H1 (cell line): ENCODE data around the gene RPS28. TPM values are rescaled to one million over a fixed set of nuclear protein-coding genes. Genes with fewer than 3 reads are reported as not detected.

Source experiments
- CTCF ChIA-PET: fragments of 300-600 bp; sonication (Branson Sonifier 250); formaldehyde crosslinking; loops from one replicate; lab custom pipeline; 2021; ENCODE audit not compliant: partially characterized antibody; lab: Charles Lee
- POLR2A ChIA-PET: fragments of 300-600 bp; sonication (Branson Sonifier 250); formaldehyde crosslinking; loops from one replicate; lab custom pipeline; 2021; ENCODE audit warnings: inconsistent platforms; ENCODE audit not compliant: partially characterized antibody; lab: Charles Lee
- DNase-seq, 2 experiments: peaks; one replicate each; pipeline versions ENCODE4 v3.0.0 to v3.0.0-alpha.2; 2010 to 2022; ENCODE audit warnings: low spot score in 2 of 2, low read depth in 1 of 2, mixed read lengths in 1 of 2
- FAIRE-seq: peaks from 2 replicates; lab custom pipeline; 2011; peaks lifted over from hg19 to GRCh38; lab: Jason Lieb, UNC
- H2AFZ ChIP-seq: 2 replicates; pipeline ENCODE4 v1.8.1; 2012; ENCODE audit warnings: low read length, inconsistent platforms
- H2AK5ac ChIP-seq: 2 replicates; pipeline ENCODE4 v1.6.1; 2013; ENCODE audit warnings: low read depth, low read length
- H2BK120ac ChIP-seq: replicated peaks from 2 replicates; pipeline ENCODE3; 2013; ENCODE audit warnings: low read depth, low read length, inconsistent platforms
- H2BK12ac ChIP-seq: 2 replicates; pipeline ENCODE4 v1.6.1; 2013; ENCODE audit warnings: low read depth, low read length
- H2BK15ac ChIP-seq: 2 replicates; pipeline ENCODE4 v1.6.1; 2013; ENCODE audit warnings: low read length
- H2BK20ac ChIP-seq: 2 replicates; pipeline ENCODE4 v1.6.1; 2013; ENCODE audit warnings: low read length
- H2BK5ac ChIP-seq: 2 replicates; pipeline ENCODE4 v1.6.1; 2013; ENCODE audit warnings: low read depth, low read length
- H3K14ac ChIP-seq: 2 replicates; pipeline ENCODE4 v1.6.1; 2013; ENCODE audit warnings: inconsistent platforms; ENCODE audit not compliant: insufficient read length
- H3K18ac ChIP-seq: 2 replicates; pipeline ENCODE4 v1.6.1; 2013; ENCODE audit warnings: low read length; ENCODE audit errors: extremely low read depth
- H3K23ac ChIP-seq: 2 replicates; pipeline ENCODE4 v1.6.1; 2013; ENCODE audit warnings: inconsistent platforms; ENCODE audit not compliant: insufficient read length
- H3K23me2 ChIP-seq: 2 replicates; pipeline ENCODE4 v1.6.1; 2013; ENCODE audit warnings: low read depth, low read length
- H3K27ac ChIP-seq: 2 replicates; pipeline ENCODE4 v1.6.1; 2011; ENCODE audit warnings: low read depth, low read length, inconsistent platforms
- H3K27me3 ChIP-seq, 4 experiments: replicated peaks in 1 of 4; 1 replicate in 1 of 4; 2 replicates in 3 of 4; pipeline versions ENCODE4 v1.6.1 to v1.8.1; 2011 to 2013; ENCODE audit warnings: low read length in 3 of 4, mild to moderate bottlenecking in 3 of 4, inconsistent platforms in 2 of 4, mixed read lengths in 2 of 4, moderate library complexity in 1 of 4; ENCODE audit not compliant: control insufficient read depth in 3 of 4, insufficient read depth in 3 of 4; ENCODE audit errors: extremely low read depth in 1 of 4
- H3K36me3 ChIP-seq, 4 experiments: 2 replicates each; pipeline versions ENCODE4 v1.6.1 to v1.8.1; 2011 to 2013; ENCODE audit warnings: mild to moderate bottlenecking in 4 of 4, low read length in 3 of 4, moderate library complexity in 2 of 4, control low read depth in 1 of 4, inconsistent platforms in 1 of 4; ENCODE audit not compliant: insufficient read depth in 4 of 4, control insufficient read depth in 2 of 4
- H3K4ac ChIP-seq: replicated peaks from 2 replicates; pipeline ENCODE3; 2013; ENCODE audit warnings: low read length, low read depth, mixed read lengths, inconsistent platforms; ENCODE audit not compliant: insufficient read length
- H3K4me1 ChIP-seq, 4 experiments: replicated peaks in 1 of 4; 1 replicate in 1 of 4; 2 replicates in 3 of 4; pipeline versions ENCODE4 v1.6.1 to v1.8.1; 2011 to 2013; ENCODE audit warnings: low read length in 3 of 4, inconsistent platforms in 2 of 4, mixed read lengths in 1 of 4; ENCODE audit not compliant: insufficient read depth in 4 of 4, control insufficient read depth in 3 of 4
- H3K4me2 ChIP-seq, 2 experiments: 2 replicates each; pipeline versions ENCODE4 v1.6.1 to v1.8.1; 2011 to 2013; ENCODE audit warnings: low read depth in 2 of 2, low read length in 2 of 2, control low read depth in 1 of 2, inconsistent platforms in 1 of 2, mild to moderate bottlenecking in 1 of 2; ENCODE audit not compliant: insufficient read depth in 1 of 2
- H3K4me3 ChIP-seq, 4 experiments: fragments of 200-600, 300-600 bp in 1 of 4; sonication (generic), shearing (Covaris generic), sonication (Bioruptor Twin) in 1 of 4; 2 replicates each; pipeline versions ENCODE4 v1.5.1 to v1.8.1; 2011 to 2016; ENCODE audit warnings: low read length in 4 of 4, low read depth in 3 of 4, control low read depth in 2 of 4, inconsistent platforms in 2 of 4, mild to moderate bottlenecking in 2 of 4, mixed read lengths in 1 of 4, moderate library complexity in 1 of 4; ENCODE audit not compliant: insufficient read depth in 2 of 4; ENCODE audit errors: extremely low read depth in 1 of 4
- H3K56ac ChIP-seq: replicated peaks from 2 replicates; pipeline ENCODE3; 2013; ENCODE audit warnings: low read depth, mild to moderate bottlenecking, mixed read lengths, low read length, inconsistent platforms; ENCODE audit not compliant: insufficient read length
- H3K79me1 ChIP-seq: 2 replicates; pipeline ENCODE4 v1.6.1; 2013; ENCODE audit warnings: low read depth, low read length, control low read depth
- H3K79me2 ChIP-seq, 2 experiments: 2 replicates each; pipeline versions ENCODE4 v1.6.1 to v1.8.1; 2012 to 2013; ENCODE audit warnings: low read length in 2 of 2, mild to moderate bottlenecking in 2 of 2, inconsistent platforms in 1 of 2; ENCODE audit not compliant: insufficient read depth in 2 of 2, control insufficient read depth in 1 of 2
- H3K9ac ChIP-seq, 4 experiments: replicated peaks in 1 of 4; 1 replicate in 1 of 4; 2 replicates in 3 of 4; pipeline versions ENCODE4 v1.6.1 to v1.8.1; 2011 to 2013; ENCODE audit warnings: low read depth in 3 of 4, low read length in 3 of 4, control low read depth in 2 of 4, mild to moderate bottlenecking in 2 of 4, moderate library complexity in 2 of 4, inconsistent platforms in 1 of 4; ENCODE audit errors: extremely low read depth in 1 of 4
- H3K9me3 ChIP-seq, 2 experiments: 2 replicates each; pipeline versions ENCODE4 v1.6.1 to v1.8.1; 2012 to 2013; ENCODE audit warnings: mild to moderate bottlenecking in 2 of 2, moderate library complexity in 2 of 2, control low read depth in 1 of 2, inconsistent platforms in 1 of 2, low read depth in 1 of 2, low read length in 1 of 2, mixed read lengths in 1 of 2; ENCODE audit not compliant: insufficient read depth in 2 of 2
- H4K20me1 ChIP-seq, 2 experiments: replicated peaks in 1 of 2; 2 replicates each; pipeline versions ENCODE3 to v1.8.1; 2011 to 2013; ENCODE audit warnings: inconsistent platforms in 2 of 2, low read length in 2 of 2, mild to moderate bottlenecking in 1 of 2; ENCODE audit not compliant: insufficient read depth in 2 of 2, control insufficient read depth in 1 of 2
- H4K5ac ChIP-seq: 2 replicates; pipeline ENCODE4 v1.6.1; 2013; ENCODE audit warnings: low read length, low read depth, mixed read lengths, inconsistent platforms; ENCODE audit not compliant: insufficient read length
- H4K8ac ChIP-seq: 2 replicates; pipeline ENCODE4 v1.8.0; 2013; ENCODE audit warnings: mild to moderate bottlenecking, moderate library complexity, low read length, inconsistent platforms; ENCODE audit not compliant: insufficient read depth; ENCODE audit errors: extremely low read depth
- H4K91ac ChIP-seq: replicated peaks from 2 replicates; pipeline ENCODE3; 2013; ENCODE audit warnings: low read length, mixed read lengths, inconsistent platforms; ENCODE audit not compliant: insufficient read length
- BRCA1 ChIP-seq: IDR thresholded peaks from 2 replicates; pipeline ENCODE4 v1.6.1; 2012; ENCODE audit warnings: low read depth, low read length, improper control_type of control experiment
- CBX8 ChIP-seq: fragments of 300-800, 300-1000 bp; sonication (generic); IDR thresholded peaks from 2 replicates; pipeline ENCODE4 v1.7.1; 2016; ENCODE audit warnings: low read depth, low read length, borderline replicate concordance
- CEBPB ChIP-seq: IDR thresholded peaks from 2 replicates; pipeline ENCODE4 v1.6.1; 2012; ENCODE audit warnings: low read depth, low read length
- HDAC2 ChIP-seq, 2 experiments: fragments of 300-600 bp in 1 of 2; sonication (generic) in 1 of 2; IDR thresholded peaks; 2 replicates each; pipeline ENCODE4 v1.6.1; 2011 to 2012; ENCODE audit warnings: low read depth in 2 of 2, low read length in 2 of 2, mild to moderate bottlenecking in 2 of 2, moderate library complexity in 2 of 2, borderline replicate concordance in 1 of 2, inconsistent platforms in 1 of 2
- JUND ChIP-seq: IDR thresholded peaks from 2 replicates; pipeline ENCODE4 v1.6.1; 2011; ENCODE audit warnings: mild to moderate bottlenecking, improper control_type of control experiment, low read length
- PHF8 ChIP-seq: fragments of 200-600 bp; sonication (generic); conservative IDR thresholded peaks from 2 replicates; pipeline ENCODE4 v1.7.1; 2012; ENCODE audit warnings: low read depth, mild to moderate bottlenecking, inconsistent platforms, low read length, moderate library complexity
- RAD21 ChIP-seq, 2 experiments: IDR thresholded peaks in 1 of 2; conservative IDR thresholded peaks in 1 of 2; 2 replicates each; pipeline ENCODE4 v1.6.1; 2011; ENCODE audit warnings: low read depth in 2 of 2, low read length in 2 of 2, improper control_type of control experiment in 1 of 2, inconsistent platforms in 1 of 2, mild to moderate bottlenecking in 1 of 2, moderate library complexity in 1 of 2
- RNF2 ChIP-seq: fragments of 200-900, 300-1000 bp; sonication (generic); IDR thresholded peaks from 2 replicates; pipeline ENCODE4 v1.7.1; 2016; ENCODE audit warnings: borderline replicate concordance, low read depth, mild to moderate bottlenecking, antibody characterized with exemption, low read length; ENCODE audit not compliant: poor library complexity, severe bottlenecking; ENCODE audit errors: missing control alignments
- SAP30 ChIP-seq: fragments of 300-600 bp; sonication (generic); IDR thresholded peaks from 2 replicates; pipeline ENCODE4 v1.7.1; 2012; ENCODE audit warnings: low read length, moderate library complexity, mild to moderate bottlenecking, inconsistent platforms; ENCODE audit not compliant: insufficient read depth, insufficient replicate concordance
- SUZ12 ChIP-seq: fragments of 200-600 bp; sonication (generic); IDR thresholded peaks from 2 replicates; pipeline ENCODE4 v1.6.1; 2012; ENCODE audit warnings: mild to moderate bottlenecking, inconsistent platforms, low read length, moderate library complexity, mixed read lengths
- TAF7 ChIP-seq: optimal IDR thresholded peaks from 2 replicates; pipeline ENCODE3; 2011; ENCODE audit warnings: low read depth, mild to moderate bottlenecking, inconsistent platforms, low read length, moderate library complexity, borderline replicate concordance
- YY1 ChIP-seq: IDR thresholded peaks from 2 replicates; pipeline ENCODE4 v1.6.1; 2011; ENCODE audit warnings: low read depth, mild to moderate bottlenecking, low read length
- WGBS, 2 experiments: shearing (Covaris generic) in 1 of 2; methylation state at CpG; one replicate each; pipeline versions ENCODE4 v1.1.6 to v1.1.7; 2013 to 2015; ENCODE audit warnings: low lambda C conversion rate in 2 of 2, mixed read lengths in 2 of 2, inconsistent platforms in 1 of 2, low coverage in 1 of 2, missing lambda C conversion rate in 1 of 2; ENCODE audit not compliant: insufficient replicate concordance in 2 of 2, insufficient coverage in 1 of 2, insufficient read length in 1 of 2; ENCODE audit errors: extremely low coverage in 1 of 2, missing lambda C conversion rate in 1 of 2; 5-methylcytosine and 5-hydroxymethylcytosine counted together
- polyA plus RNA-seq, 7 experiments: library from polyadenylated mRNA; depleted of rRNA in 3 of 7; stranded (reverse) in 5 of 7; unstranded in 2 of 7; fragments of >200 nt in 5 of 7; fragments of 200-250 nt in 2 of 7; gene quantifications; 1 replicate in 5 of 7; 2 replicates in 1 of 7; 4 replicates in 1 of 7; pipeline versions ENCODE4 v1.2.1 to v1.2.3, GENCODE V29; 2011 to 2013; ENCODE audit warnings: missing spikeins in 2 of 7, mixed read lengths in 2 of 7
- total RNA-seq: library from RNA; stranded (reverse); fragmentation: NEBNext Ultra II Directional; extraction: Animal tissue kit (Norgen Biotek cat#: 25700); gene quantifications from 2 replicates; pipeline ENCODE4 v1.2.1, GENCODE V29; 2021

Gene RPS28
- total and polyA plus RNA-seq, 2 of the 8 experiments (the other 6 are each of a cell fraction or from before 2014, with no cell fraction given) = 1,241 to 1,699 TPM

- POLR2A ChIA-PET = interaction anchor here (0.7 to 27.1 kb wide), 8 partner anchors 9 to 104 kb away, joined by 3 to 583 read pairs (median 5); partner anchors contain the start of genes CD320, NDUFA7, RAB11B and RPS28
- Histone ChIP-seq H3K79me1 (no peaks in the 10 kb centered on the region), H3K79me2 (no peaks in the 10 kb centered on the region), H4K8ac (no peak overlapping the region), H3K23me2 (peaks cover 5% of the 10 kb centered on the region; the same call in 1 of the 2 replicates), H4K91ac (no peak overlapping the region), H3K27ac (no peak overlapping the region), H3K9ac (no peak overlapping the region), H2AFZ (no peak overlapping the region), H4K20me1 (peaks cover 0 to 2% of the 10 kb centered on the region in 2 experiments), H3K14ac (no peak overlapping the region), H3K36me3 (no peaks in the 10 kb centered on the region), H2AK5ac (no peak overlapping the region), H2BK20ac (no peak overlapping the region), H4K5ac (no peak overlapping the region), H3K56ac (no peak overlapping the region), H3K9me3 (no peaks in the 10 kb centered on the region), H3K23ac (no peak overlapping the region), H3K27me3 (peaks cover 0 to 9% (median 7%) of the 10 kb centered on the region in 4 experiments; a peak in 3 of 7 replicates), H3K4ac (no peak overlapping the region), H2BK15ac (no peak overlapping the region), H3K18ac (no peak overlapping the region), H2BK120ac (no peak overlapping the region), H3K4me3 (peak overlapping the region in 1 of 4 experiments; percentile 71; a peak in 3 of 8 replicates), H3K4me2 (peak overlapping the region; percentile 48 to 80; a peak in 2 of 4 replicates), H2BK5ac (no peak overlapping the region), H2BK12ac (no peak overlapping the region), H3K4me1 (peaks cover 0 to 8% (median 3%) of the 10 kb centered on the region in 4 experiments; a peak in 3 of 7 replicates)
- WGBS, 2 experiments = 63% methylated on average over 14 of the region's 14 CpGs; no CpG with 5 or more reads in 1 of the 2 experiments
- DNase-seq = no peak
- CTCF ChIA-PET = interaction anchor here (0.7 to 8.2 kb wide), 7 partner anchors 11 to 163 kb away, joined by 3 to 68 read pairs (median 3); no protein-coding TSS in a partner anchor
- FAIRE-seq = no peak
- TF ChIP-seq CBX8 = no peak
- no peak for TF ChIP-seq HDAC2 (IDR thresholded peaks at IDR 0.05; ENCODE audit: borderline replicate concordance in 1 of 2, low read depth in 2 of 2, low read length in 2 of 2)
- TF ChIP-seq PHF8 = no peak
- no peak for TF ChIP-seq TAF7
- no peak for TF ChIP-seq RNF2
- TF ChIP-seq RAD21 (IDR thresholded peaks at IDR 0.05 in 1 of 2, conservative IDR thresholded peaks at IDR 0.05 in 1 of 2; ENCODE audit: low read depth in 2 of 2, low read length in 2 of 2) = no peak
- no peak for TF ChIP-seq BRCA1
- no peak for TF ChIP-seq CEBPB
- TF ChIP-seq SAP30 = no peak
- no peak for TF ChIP-seq YY1
- no peak for TF ChIP-seq SUZ12
- TF ChIP-seq JUND = no peak
These were observed 21.0 kb downstream of the RPS28 start for GRCh38 chr19:8342316-8342683.
